Measurements from ENCODE around the gene ADAMTS3. TPM values are rescaled to one million over a fixed set of nuclear protein-coding genes. Genes with fewer than 3 reads are reported as not detected.

The ADAMTS3 gene
- total RNA-seq, 4 donors from 2014 or later: 0.47 to 30.4 (median 10.2) TPM

- DNase-seq (ENCODE audit: low spot score) (no peak), ATAC-seq (ENCODE audit: low FRiP score) (no peak)
- no peak for TF ChIP-seq CTCF (IDR thresholded peaks at IDR 0.05)
Observed at GRCh38 chr4:72587334-72587733, 18.3 kb upstream of the ADAMTS3 start.

GRCh38 chr4:72582853-72583252 lies 13.8 kb upstream of the ADAMTS3 start:
- ATAC-seq (ENCODE audit: low FRiP score) (no peak), DNase-seq (ENCODE audit: low spot score) (no peak)
- no peak for TF ChIP-seq CTCF (IDR thresholded peaks at IDR 0.05)

- no peak for DNase-seq (ENCODE audit: low spot score)
- no peak for ATAC-seq (ENCODE audit: low FRiP score)
- TF ChIP-seq CTCF (IDR thresholded peaks at IDR 0.05): no peak
Observed at GRCh38 chr4:72577211-72577610, 8.2 kb upstream of the ADAMTS3 start.

GRCh38 chr4:72571337-72571736 lies 2.3 kb upstream of the ADAMTS3 start:
- no peak for ATAC-seq (ENCODE audit: low FRiP score)
- no peak for TF ChIP-seq CTCF (IDR thresholded peaks at IDR 0.05)
- DNase-seq (ENCODE audit: low spot score): no peak

- ATAC-seq (ENCODE audit: low FRiP score) (peak; percentile 48), DNase-seq (ENCODE audit: low spot score) (no peak)
- TF ChIP-seq CTCF (IDR thresholded peaks at IDR 0.05): no peak
Observed at GRCh38 chr4:72569719-72570235, 756 bp upstream of the ADAMTS3 start.

GRCh38 chr4:72567821-72568675 lies 973 bp downstream of the ADAMTS3 start:
- peak; percentile 50 for DNase-seq (ENCODE audit: low spot score)
- peak; percentile 84 for ATAC-seq (ENCODE audit: low FRiP score)
- no peak for TF ChIP-seq CTCF (IDR thresholded peaks at IDR 0.05)

GRCh38 chr4:72567036-72567435 lies 2.0 kb downstream of the ADAMTS3 start:
- no peak for TF ChIP-seq CTCF (IDR thresholded peaks at IDR 0.05)
- no peak for DNase-seq (ENCODE audit: low spot score)
- ATAC-seq (ENCODE audit: low FRiP score): no peak

Data from omental fat pad (tissue), 4 donors.